ENCODE results near the gene PACS1. TPM values are rescaled to one million over a fixed set of nuclear protein-coding genes. Genes with fewer than 3 reads are reported as not detected.

PACS1 gene
- total RNA-seq, 1 experiment from 2014 or later = 100 TPM

- TF ChIP-seq CTCF (conservative IDR thresholded peaks at IDR 0.05) (no peak), EZH2 (IDR thresholded peaks at IDR 0.05; ENCODE audit: low read depth) (no peak)
- no peak for DNase-seq
- H3F3A ChIP-seq (ENCODE audit: insufficient read depth, low read depth) = peaks cover 11% of the 10 kb centered on the region
- H3K4me2 ChIP-seq = no peak overlapping the region
- no peaks in the 10 kb centered on the region for H4K20me1 ChIP-seq (ENCODE audit: insufficient read depth)
- no peaks in the 10 kb centered on the region for H3K36me3 ChIP-seq (ENCODE audit: low read depth)
- H3K27me3 ChIP-seq (ENCODE audit: insufficient read depth, low read depth) = no peaks in the 10 kb centered on the region
- H2AFZ ChIP-seq = no peak overlapping the region
- CTCF ChIA-PET = interaction anchor here (0.6 to 1.7 kb wide), 2 partner anchors 12 to 21 kb away, joined by 4 to 6 read pairs; no protein-coding TSS in a partner anchor
- no TSS peak for BruUV-seq (replicated peaks)
- POLR2A ChIA-PET (ENCODE audit: unreplicated experiment) = interaction anchor here (0.7 kb wide), 1 partner anchor 318 kb away, joined by 3 read pairs; no protein-coding TSS in a partner anchor
- H3K4me1 ChIP-seq (replicated peaks; ENCODE audit: insufficient read depth) = no peaks in the 10 kb centered on the region
- H3K9me3 ChIP-seq (ENCODE audit: insufficient read depth, low read depth) = no peaks in the 10 kb centered on the region
- H3K27ac ChIP-seq = no peak overlapping the region
- no peaks in the 10 kb centered on the region for H3K79me2 ChIP-seq (ENCODE audit: low read depth)
- no peaks in the 10 kb centered on the region for H3K9me2 ChIP-seq (ENCODE audit: insufficient read depth)
- intact Hi-C loops (cut with micrococcal nuclease; ENCODE audit: unreplicated experiment) = no loop called here
- no peak overlapping the region for H3K4me3 ChIP-seq
Observed at GRCh38 chr11:66042996-66043906, 26.8 kb upstream of the PACS1 start.

GRCh38 chr11:66044757-66045156 lies 25.3 kb upstream of the PACS1 start:
- intact Hi-C loops (cut with micrococcal nuclease; ENCODE audit: unreplicated experiment) = no loop called here
- Histone ChIP-seq H3K27ac (no peak overlapping the region), H4K20me1 (ENCODE audit: insufficient read depth) (no peaks in the 10 kb centered on the region), H3K4me3 (peak overlapping the region; percentile 1; the same call in 1 of the 2 replicates), H3K4me2 (peak overlapping the region; percentile 49), H3K9me2 (ENCODE audit: insufficient read depth) (no peaks in the 10 kb centered on the region), H3K27me3 (ENCODE audit: insufficient read depth, low read depth) (no peaks in the 10 kb centered on the region), H2AFZ (no peak overlapping the region), H3K79me2 (ENCODE audit: low read depth) (no peaks in the 10 kb centered on the region), H3K36me3 (ENCODE audit: low read depth) (no peaks in the 10 kb centered on the region), H3K4me1 (replicated peaks; ENCODE audit: insufficient read depth) (no peaks in the 10 kb centered on the region), H3K9me3 (ENCODE audit: insufficient read depth, low read depth) (no peaks in the 10 kb centered on the region), H3F3A (ENCODE audit: insufficient read depth, low read depth) (peaks cover 11% of the 10 kb centered on the region)
- ChIA-PET CTCF (interaction anchor here (0.6 to 1.9 kb wide), 10 partner anchors 19 to 1201 kb away, joined by 3 to 7 read pairs (median 3); partner anchors contain the start of gene CATSPER1), POLR2A (ENCODE audit: unreplicated experiment) (interaction anchor here (0.5 to 1.1 kb wide), 4 partner anchors 14 to 185 kb away, joined by 4 to 10 read pairs (median 5); no protein-coding TSS in a partner anchor)
- no TSS peak for BruUV-seq (replicated peaks)
- no peak for TF ChIP-seq EZH2 (IDR thresholded peaks at IDR 0.05; ENCODE audit: low read depth)
- TF ChIP-seq CTCF (conservative IDR thresholded peaks at IDR 0.05) = no peak
- DNase-seq = no peak

GRCh38 chr11:66045177-66045639 lies 24.9 kb upstream of the PACS1 start:
- H3K4me1 ChIP-seq (replicated peaks; ENCODE audit: insufficient read depth) = no peaks in the 10 kb centered on the region
- CTCF ChIA-PET = interaction anchor here (0.5 to 1.9 kb wide), 12 partner anchors 19 to 1201 kb away, joined by 3 to 7 read pairs (median 3); partner anchors contain the start of genes CATSPER1 and FIBP
- DNase-seq = peak; percentile 70 to 81
- no peak overlapping the region for H2AFZ ChIP-seq
- no peak overlapping the region for H3K27ac ChIP-seq
- peaks cover 15% of the 10 kb centered on the region for H3F3A ChIP-seq (ENCODE audit: insufficient read depth, low read depth)
- no peaks in the 10 kb centered on the region for H4K20me1 ChIP-seq (ENCODE audit: insufficient read depth)
- no TSS peak for BruUV-seq (replicated peaks)
- H3K4me3 ChIP-seq = peak overlapping the region; percentile 1; the same call in 1 of the 2 replicates
- peak overlapping the region; percentile 49 for H3K4me2 ChIP-seq
- intact Hi-C loops (cut with micrococcal nuclease; ENCODE audit: unreplicated experiment) = no loop called here
- H3K79me2 ChIP-seq (ENCODE audit: low read depth) = no peaks in the 10 kb centered on the region
- no peaks in the 10 kb centered on the region for H3K27me3 ChIP-seq (ENCODE audit: insufficient read depth, low read depth)
- POLR2A ChIA-PET (ENCODE audit: unreplicated experiment) = interaction anchor here (0.5 to 1.1 kb wide), 4 partner anchors 13 to 186 kb away, joined by 4 to 10 read pairs (median 5); no protein-coding TSS in a partner anchor
- no peaks in the 10 kb centered on the region for H3K36me3 ChIP-seq (ENCODE audit: low read depth)
- TF ChIP-seq EZH2 (IDR thresholded peaks at IDR 0.05; ENCODE audit: low read depth) (no peak), CTCF (conservative IDR thresholded peaks at IDR 0.05) (peak; percentile 99)
- no peaks in the 10 kb centered on the region for H3K9me2 ChIP-seq (ENCODE audit: insufficient read depth)
- H3K9me3 ChIP-seq (ENCODE audit: insufficient read depth, low read depth) = no peaks in the 10 kb centered on the region
